Gastroesophageal sphincter (tissue), 3 donors: ENCODE results near the gene ARF1.

Source experiments
- POLR2AphosphoS5 ChIP-seq: sonication (generic); formaldehyde crosslinking; IDR thresholded peaks from one replicate; pipeline ENCODE4 v1.6.1; 2017; ENCODE audit warnings: antibody characterized with exemption
- TF ChIP-seq, protein P1 (sequence below), 4 experiments: fragments of 200-600 bp in 2 of 4; fragments of 450-650 bp in 2 of 4; sonication (generic) in 1 of 4; IDR thresholded peaks; one replicate each; pipeline ENCODE4 v1.5.1; 2017 to 2019; ENCODE audit warnings: antibody characterized with exemption in 4 of 4, mild to moderate bottlenecking in 2 of 4, moderate library complexity in 2 of 4

DNA sequence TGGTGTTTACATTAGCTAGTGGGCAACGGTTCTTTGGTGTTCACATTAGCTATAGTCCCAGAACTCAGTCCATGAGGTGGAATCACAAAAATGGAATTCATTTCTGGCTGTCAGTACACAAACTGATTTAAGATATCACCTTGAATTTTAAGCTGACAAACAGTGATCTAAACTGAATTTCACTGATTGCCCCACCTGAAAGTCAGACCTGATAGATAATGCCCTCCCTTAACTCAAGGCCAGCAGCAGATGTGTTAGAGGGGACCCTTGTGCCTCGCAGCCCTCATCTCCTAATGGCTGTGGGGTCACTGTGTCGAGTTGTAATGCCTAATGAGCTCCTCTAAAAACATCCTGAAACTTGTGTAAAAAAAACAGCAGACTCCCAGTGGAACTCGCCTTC, 8.6 kb downstream of the ARF1 start:
- TF ChIP-seq, protein P1, sequence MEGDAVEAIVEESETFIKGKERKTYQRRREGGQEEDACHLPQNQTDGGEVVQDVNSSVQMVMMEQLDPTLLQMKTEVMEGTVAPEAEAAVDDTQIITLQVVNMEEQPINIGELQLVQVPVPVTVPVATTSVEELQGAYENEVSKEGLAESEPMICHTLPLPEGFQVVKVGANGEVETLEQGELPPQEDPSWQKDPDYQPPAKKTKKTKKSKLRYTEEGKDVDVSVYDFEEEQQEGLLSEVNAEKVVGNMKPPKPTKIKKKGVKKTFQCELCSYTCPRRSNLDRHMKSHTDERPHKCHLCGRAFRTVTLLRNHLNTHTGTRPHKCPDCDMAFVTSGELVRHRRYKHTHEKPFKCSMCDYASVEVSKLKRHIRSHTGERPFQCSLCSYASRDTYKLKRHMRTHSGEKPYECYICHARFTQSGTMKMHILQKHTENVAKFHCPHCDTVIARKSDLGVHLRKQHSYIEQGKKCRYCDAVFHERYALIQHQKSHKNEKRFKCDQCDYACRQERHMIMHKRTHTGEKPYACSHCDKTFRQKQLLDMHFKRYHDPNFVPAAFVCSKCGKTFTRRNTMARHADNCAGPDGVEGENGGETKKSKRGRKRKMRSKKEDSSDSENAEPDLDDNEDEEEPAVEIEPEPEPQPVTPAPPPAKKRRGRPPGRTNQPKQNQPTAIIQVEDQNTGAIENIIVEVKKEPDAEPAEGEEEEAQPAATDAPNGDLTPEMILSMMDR (IDR thresholded peaks at IDR 0.05) = no peak
- TF ChIP-seq POLR2AphosphoS5 = no peak
